ENCODE data around the gene ERICH6. TPM values are rescaled to one million over a fixed set of nuclear protein-coding genes. Genes with fewer than 3 reads are reported as not detected.

Gene ERICH6
- total and polyA plus RNA-seq, 2 experiments from 2014 or later: 0.32 TPM; not detected in 1

DNA sequence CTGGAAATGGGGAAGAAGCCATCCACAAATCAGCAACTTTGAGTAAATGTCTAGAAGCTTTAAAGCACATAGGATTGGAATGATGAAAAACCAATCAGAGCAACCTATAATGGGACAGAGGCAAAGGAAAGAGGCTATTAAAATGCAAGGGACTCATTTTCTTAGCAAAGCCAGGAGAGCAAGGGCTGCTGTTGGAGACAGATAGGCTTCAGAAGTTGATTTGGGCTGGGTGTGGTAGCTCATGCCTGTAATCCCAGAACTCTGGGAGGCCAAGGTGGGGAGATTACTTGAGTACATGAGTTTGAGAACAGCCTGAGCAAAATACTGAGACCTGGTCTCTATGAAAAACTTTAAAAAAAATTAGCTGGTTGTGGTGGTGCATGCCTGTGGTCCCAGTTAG lies 16.1 kb downstream of the ERICH6 start:
- no peak overlapping the region for H3K27ac Mint-ChIP-seq

DNA sequence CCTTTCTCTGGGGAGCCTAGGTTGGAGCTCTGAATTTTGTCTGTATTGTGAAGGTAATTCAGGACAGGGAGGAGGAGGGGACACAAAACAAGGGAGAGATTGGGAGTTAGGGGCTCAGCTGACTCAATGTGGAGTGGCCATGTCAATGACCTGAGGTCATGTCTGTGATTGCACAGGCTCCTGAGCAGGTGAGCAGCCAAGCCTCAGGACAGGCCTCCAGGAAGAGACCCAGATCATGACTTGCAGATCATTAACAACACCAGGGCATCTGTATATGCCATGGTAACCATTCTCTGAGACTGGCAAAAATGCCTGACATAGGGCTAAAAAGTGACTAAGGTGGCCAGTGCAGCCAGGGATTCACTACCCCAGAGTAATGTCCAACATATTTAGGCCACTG lies 20.9 kb downstream of the ERICH6 start:
- Histone ChIP-seq H3K79me2 (replicated peaks; ENCODE audit: insufficient read depth) (no peaks in the 10 kb centered on the region), H3K4me3 (no peak overlapping the region), H2AFZ (no peak overlapping the region), H3K27me3 (ENCODE audit: insufficient read depth) (no peaks in the 10 kb centered on the region), H3K9me2 (ENCODE audit: insufficient read depth) (0 out of 2 replicates have a peak, but pooled peaks cover 3% of the 10 kb centered on the region), H3K36me3 (ENCODE audit: insufficient read depth) (no peaks in the 10 kb centered on the region), H4K20me1 (replicated peaks; ENCODE audit: insufficient read depth) (no peaks in the 10 kb centered on the region), H3F3A (replicated peaks; ENCODE audit: low read depth) (no peaks in the 10 kb centered on the region), H3K27ac (ENCODE audit: low read depth) (no peak overlapping the region), H3K4me2 (no peak overlapping the region), H3K4me1 (ENCODE audit: insufficient read depth) (no peaks in the 10 kb centered on the region)
- ATAC-seq (no peak), DNase-seq (ENCODE audit: low spot score) (no peak)
- H3K27me3 Mint-ChIP-seq (ENCODE audit: insufficient read depth, low read depth, poor library complexity): peaks cover 2% of the 10 kb centered on the region
- no peaks in the 10 kb centered on the region for H3K4me1 Mint-ChIP-seq
- H3K9me3 Mint-ChIP-seq: peaks cover 5% of the 10 kb centered on the region; the same call in 2 of the 3 replicates
- no peak overlapping the region for H3K27ac Mint-ChIP-seq
- no peaks in the 10 kb centered on the region for H3K36me3 Mint-ChIP-seq (ENCODE audit: low read depth)
- no peak overlapping the region for H3K4me3 Mint-ChIP-seq
- TF ChIP-seq POLR2AphosphoS5 (IDR thresholded peaks at IDR 0.05; ENCODE audit: low read depth): no peak
- TF ChIP-seq, protein P1, sequence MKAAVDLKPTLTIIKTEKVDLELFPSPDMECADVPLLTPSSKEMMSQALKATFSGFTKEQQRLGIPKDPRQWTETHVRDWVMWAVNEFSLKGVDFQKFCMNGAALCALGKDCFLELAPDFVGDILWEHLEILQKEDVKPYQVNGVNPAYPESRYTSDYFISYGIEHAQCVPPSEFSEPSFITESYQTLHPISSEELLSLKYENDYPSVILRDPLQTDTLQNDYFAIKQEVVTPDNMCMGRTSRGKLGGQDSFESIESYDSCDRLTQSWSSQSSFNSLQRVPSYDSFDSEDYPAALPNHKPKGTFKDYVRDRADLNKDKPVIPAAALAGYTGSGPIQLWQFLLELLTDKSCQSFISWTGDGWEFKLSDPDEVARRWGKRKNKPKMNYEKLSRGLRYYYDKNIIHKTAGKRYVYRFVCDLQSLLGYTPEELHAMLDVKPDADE (IDR thresholded peaks at IDR 0.05): no peak
- TF ChIP-seq ZNF114 (CRISPR knock-in tag; IDR thresholded peaks at IDR 0.05): no peak
- no peak for TF ChIP-seq REST (IDR thresholded peaks at IDR 0.05; ENCODE audit: unreplicated experiment)
- no peak for TF ChIP-seq NANOG (IDR thresholded peaks at IDR 0.05; ENCODE audit: borderline replicate concordance)
- no peak for TF ChIP-seq EZH2phosphoT487 (IDR thresholded peaks at IDR 0.05; ENCODE audit: unreplicated experiment)
- TF ChIP-seq STAT1 (IDR thresholded peaks at IDR 0.05; ENCODE audit: unreplicated experiment): no peak
- no peak for TF ChIP-seq EZH2 (IDR thresholded peaks at IDR 0.05; ENCODE audit: low read depth, unreplicated experiment)
- TF ChIP-seq, protein P2, sequence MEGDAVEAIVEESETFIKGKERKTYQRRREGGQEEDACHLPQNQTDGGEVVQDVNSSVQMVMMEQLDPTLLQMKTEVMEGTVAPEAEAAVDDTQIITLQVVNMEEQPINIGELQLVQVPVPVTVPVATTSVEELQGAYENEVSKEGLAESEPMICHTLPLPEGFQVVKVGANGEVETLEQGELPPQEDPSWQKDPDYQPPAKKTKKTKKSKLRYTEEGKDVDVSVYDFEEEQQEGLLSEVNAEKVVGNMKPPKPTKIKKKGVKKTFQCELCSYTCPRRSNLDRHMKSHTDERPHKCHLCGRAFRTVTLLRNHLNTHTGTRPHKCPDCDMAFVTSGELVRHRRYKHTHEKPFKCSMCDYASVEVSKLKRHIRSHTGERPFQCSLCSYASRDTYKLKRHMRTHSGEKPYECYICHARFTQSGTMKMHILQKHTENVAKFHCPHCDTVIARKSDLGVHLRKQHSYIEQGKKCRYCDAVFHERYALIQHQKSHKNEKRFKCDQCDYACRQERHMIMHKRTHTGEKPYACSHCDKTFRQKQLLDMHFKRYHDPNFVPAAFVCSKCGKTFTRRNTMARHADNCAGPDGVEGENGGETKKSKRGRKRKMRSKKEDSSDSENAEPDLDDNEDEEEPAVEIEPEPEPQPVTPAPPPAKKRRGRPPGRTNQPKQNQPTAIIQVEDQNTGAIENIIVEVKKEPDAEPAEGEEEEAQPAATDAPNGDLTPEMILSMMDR (conservative IDR thresholded peaks at IDR 0.05; ENCODE audit: low read depth in 2 of 2): no peak
- TF ChIP-seq CREB1 (CRISPR knock-in tag; IDR thresholded peaks at IDR 0.05; ENCODE audit: low read depth): no peak
- no peak for TF ChIP-seq JUNB (IDR thresholded peaks at IDR 0.05; ENCODE audit: unreplicated experiment)

More for the DNA sequence above, 16.1 kb downstream of the ERICH6 start:
- H2AFZ ChIP-seq: no peak overlapping the region
- ATAC-seq: no peak
- Mint-ChIP-seq H3K27me3 (ENCODE audit: insufficient read depth, low read depth, poor library complexity) (peaks cover 4% of the 10 kb centered on the region), H3K4me1 (no peaks in the 10 kb centered on the region), H3K4me3 (no peak overlapping the region), H3K36me3 (ENCODE audit: low read depth) (peaks cover 9% of the 10 kb centered on the region; the same call in 2 of the 3 replicates), H3K9me3 (peaks cover 30% of the 10 kb centered on the region)
- H3K4me3 ChIP-seq: no peak overlapping the region
- no peaks in the 10 kb centered on the region for H3K27me3 ChIP-seq (ENCODE audit: insufficient read depth)
- TF ChIP-seq, protein P2 (conservative IDR thresholded peaks at IDR 0.05; ENCODE audit: low read depth in 2 of 2): no peak
- TF ChIP-seq NANOG (IDR thresholded peaks at IDR 0.05; ENCODE audit: borderline replicate concordance) (no peak), EZH2 (IDR thresholded peaks at IDR 0.05; ENCODE audit: low read depth, unreplicated experiment) (no peak), STAT1 (IDR thresholded peaks at IDR 0.05; ENCODE audit: unreplicated experiment) (no peak), POLR2AphosphoS5 (IDR thresholded peaks at IDR 0.05; ENCODE audit: low read depth) (no peak)
- no peaks in the 10 kb centered on the region for H3K79me2 ChIP-seq (replicated peaks; ENCODE audit: insufficient read depth)
- H3K9me2 ChIP-seq (ENCODE audit: insufficient read depth): peaks cover 10% of the 10 kb centered on the region; the same call in 1 of the 2 replicates
- H3K4me2 ChIP-seq: no peak overlapping the region
- H3K36me3 ChIP-seq (ENCODE audit: insufficient read depth): peaks cover 25% of the 10 kb centered on the region
- no peak for DNase-seq (ENCODE audit: low spot score)
- no peak overlapping the region for H3K27ac ChIP-seq (ENCODE audit: low read depth)
- H3F3A ChIP-seq (replicated peaks; ENCODE audit: low read depth): no peaks in the 10 kb centered on the region
- no peaks in the 10 kb centered on the region for H4K20me1 ChIP-seq (replicated peaks; ENCODE audit: insufficient read depth)
- H3K4me1 ChIP-seq (ENCODE audit: insufficient read depth): no peaks in the 10 kb centered on the region
